CD4-positive, alpha-beta T cell treated with Interleukin-17A for 4 hours (primary cell): Measurements from ENCODE around the gene MAPK14.

Experiments
- DNase-seq: peaks from one replicate; pipeline ENCODE4 v3.0.0-alpha.2; 2020; ENCODE audit warnings: mixed read lengths

MAPK14 gene

GRCh38 chr6:36038120-36038876, 10.7 kb downstream of the MAPK14 start:
- DNase-seq, result no peak

- DNase-seq, result no peak
These were observed 11.5 kb downstream of the MAPK14 start for GRCh38 chr6:36039112-36039511.

- no peak for DNase-seq
These were observed 13.3 kb downstream of the MAPK14 start for GRCh38 chr6:36040958-36041357.

GRCh38 chr6:36042618-36043260, 15.1 kb downstream of the MAPK14 start:
- DNase-seq, result no peak

GRCh38 chr6:36049582-36049981, 22.0 kb downstream of the MAPK14 start:
- no peak for DNase-seq

- DNase-seq, result no peak
These were observed 22.7 kb downstream of the MAPK14 start for GRCh38 chr6:36050305-36050704.

GRCh38 chr6:36050947-36051710, 23.5 kb downstream of the MAPK14 start:
- DNase-seq, result no peak

GRCh38 chr6:36052097-36052496, 24.5 kb downstream of the MAPK14 start:
- no peak for DNase-seq

- DNase-seq, result no peak
These were observed 26.3 kb downstream of the MAPK14 start for GRCh38 chr6:36053878-36054277.

GRCh38 chr6:36054415-36054814, 26.8 kb downstream of the MAPK14 start:
- DNase-seq, result no peak

GRCh38 chr6:36054956-36055355, 27.3 kb downstream of the MAPK14 start:
- DNase-seq, result no peak

- no peak for DNase-seq
These were observed 28.6 kb downstream of the MAPK14 start for GRCh38 chr6:36056178-36056577.

- no peak for DNase-seq
These were observed 33.6 kb downstream of the MAPK14 start for GRCh38 chr6:36061236-36061635.

- DNase-seq, result no peak
These were observed 34.6 kb downstream of the MAPK14 start for GRCh38 chr6:36062247-36062646.

- no peak for DNase-seq
These were observed 35.9 kb downstream of the MAPK14 start for GRCh38 chr6:36063318-36064060.

- DNase-seq, result no peak
These were observed 37.3 kb downstream of the MAPK14 start for GRCh38 chr6:36064770-36065396.

GRCh38 chr6:36065916-36066315, 38.3 kb downstream of the MAPK14 start:
- DNase-seq, result no peak

GRCh38 chr6:36066817-36067216, 39.2 kb downstream of the MAPK14 start:
- DNase-seq, result no peak

GRCh38 chr6:36067374-36068011, 39.9 kb downstream of the MAPK14 start:
- no peak for DNase-seq

GRCh38 chr6:36068012-36068392, 40.4 kb downstream of the MAPK14 start:
- no peak for DNase-seq

- DNase-seq, result no peak
These were observed 41.0 kb downstream of the MAPK14 start for GRCh38 chr6:36068586-36068985.

- DNase-seq, result no peak
These were observed 42.0 kb downstream of the MAPK14 start for GRCh38 chr6:36069573-36069972.
